SK-N-SH (cell line): ENCODE measurements around the gene IFITM1. TPM values are rescaled to one million over a fixed set of nuclear protein-coding genes. Genes with fewer than 3 reads are reported as not detected.
A peak's percentile ranks its signal among the peaks of the same experiment; 100 is the strongest.
"Not testable (repeated sequence)": the region's sequence is repeated elsewhere in the genome, so short reads cannot be mapped to it uniquely, and the experiment has no call there.

Experiments used
- CTCF ChIA-PET: fragments of 300-600, 350-600 bp; formaldehyde crosslinking; extraction: SDS; loops from one replicate; lab custom pipeline; 2021; lab: Yijun Ruan, JAX
- POLR2A ChIA-PET: fragments of 350-600 bp; sonication (Branson Sonifier 250); formaldehyde crosslinking; extraction: SDS; loops from one replicate; lab custom pipeline; 2020; ENCODE audit warnings: antibody characterized with exemption, inconsistent platforms; lab: Yijun Ruan, JAX
- DNase-seq: peaks from one replicate; pipeline ENCODE4 v3.0.0; 2012
- H2AFZ ChIP-seq: fragments of 200-600 bp; sonication (generic); 2 replicates; pipeline ENCODE4 v1.8.1; 2016; ENCODE audit warnings: antibody characterized with exemption, mild to moderate bottlenecking, low read depth
- H3F3A ChIP-seq: fragments of 200-600 bp; sonication (generic); replicated peaks from 2 replicates; pipeline ENCODE3; 2016; ENCODE audit warnings: antibody characterized with exemption, mild to moderate bottlenecking; ENCODE audit not compliant: insufficient read depth
- H3K27ac ChIP-seq, 2 experiments: fragments of 200-500 bp in 1 of 2; fragments of 200-600 bp in 1 of 2; sonication (Bioruptor generic) in 1 of 2; sonication (generic), shearing (Covaris generic) in 1 of 2; 2 replicates each; pipeline versions ENCODE4 v1.5.1 to v1.6.1; 2014 to 2016; ENCODE audit warnings: low read depth in 2 of 2, inconsistent platforms in 1 of 2, low read length in 1 of 2, mild to moderate bottlenecking in 1 of 2, mixed read lengths in 1 of 2
- H3K27me3 ChIP-seq: fragments of 200-600 bp; sonication (generic), shearing (Covaris generic); 2 replicates; pipeline ENCODE4 v1.6.1; 2016; ENCODE audit warnings: mixed run types; ENCODE audit not compliant: insufficient read depth
- H3K36me3 ChIP-seq, 2 experiments: fragments of 200-500 bp in 1 of 2; fragments of 200-600 bp in 1 of 2; sonication (Bioruptor generic) in 1 of 2; sonication (generic) in 1 of 2; replicated peaks in 1 of 2; 2 replicates each; pipeline versions ENCODE3 to v1.5.1; 2014 to 2016; ENCODE audit warnings: low read length in 1 of 2, mild to moderate bottlenecking in 1 of 2; ENCODE audit not compliant: insufficient read depth in 2 of 2, control insufficient read depth in 1 of 2
- H3K4me1 ChIP-seq, 2 experiments: fragments of 200-500 bp in 1 of 2; fragments of 200-600 bp in 1 of 2; sonication (Bioruptor generic) in 1 of 2; sonication (generic), shearing (Covaris generic) in 1 of 2; 2 replicates each; pipeline versions ENCODE4 v1.5.1 to v1.6.1; 2014 to 2016; ENCODE audit warnings: low read depth in 1 of 2, low read length in 1 of 2, mixed run types in 1 of 2; ENCODE audit not compliant: insufficient read depth in 2 of 2, control insufficient read depth in 1 of 2
- H3K4me2 ChIP-seq: fragments of 200-600 bp; sonication (generic), shearing (Covaris generic); 2 replicates; pipeline ENCODE4 v1.6.1; 2017; ENCODE audit warnings: mixed run types
- H3K4me3 ChIP-seq, 2 experiments: fragments of 200-500 bp in 1 of 2; fragments of 200-600 bp in 1 of 2; sonication (Bioruptor generic) in 1 of 2; sonication (generic), shearing (Covaris generic) in 1 of 2; 2 replicates each; pipeline versions ENCODE4 v1.5.1 to v1.8.1; 2014 to 2016; ENCODE audit warnings: low read depth in 2 of 2, inconsistent platforms in 1 of 2, low read length in 1 of 2, mild to moderate bottlenecking in 1 of 2, mixed read lengths in 1 of 2, moderate library complexity in 1 of 2
- H3K79me2 ChIP-seq: fragments of 200-600 bp; sonication (generic); 2 replicates; pipeline ENCODE4 v1.8.1; 2017; ENCODE audit warnings: mild to moderate bottlenecking; ENCODE audit not compliant: insufficient read depth
- H3K9ac ChIP-seq: fragments of 200-600 bp; sonication (generic); 2 replicates; pipeline ENCODE4 v1.6.1; 2017; ENCODE audit warnings: mixed run types
- H3K9me2 ChIP-seq: fragments of 200-600 bp; sonication (generic); 2 replicates; pipeline ENCODE4 v1.6.1; 2017; ENCODE audit warnings: mixed run types
- H3K9me3 ChIP-seq: fragments of 200-600 bp; sonication (generic); 2 replicates; pipeline ENCODE4 v1.6.1; 2017; ENCODE audit warnings: mixed run types, mild to moderate bottlenecking, moderate library complexity
- H4K20me1 ChIP-seq: fragments of 200-600 bp; sonication (generic); 2 replicates; pipeline ENCODE4 v1.6.1; 2017; ENCODE audit warnings: mild to moderate bottlenecking, mixed run types; ENCODE audit not compliant: insufficient read depth
- ELF1 ChIP-seq: IDR thresholded peaks from 2 replicates; pipeline ENCODE4 v1.4.0; 2012
- GABPA ChIP-seq: IDR thresholded peaks from 2 replicates; pipeline ENCODE4 v1.4.0; 2012; ENCODE audit warnings: low read depth, mild to moderate bottlenecking
- TAF1 ChIP-seq: IDR thresholded peaks from 2 replicates; pipeline ENCODE4 v1.6.1; 2012; ENCODE audit warnings: low read depth, mild to moderate bottlenecking, low read length, moderate library complexity, borderline replicate concordance
- TCF12 ChIP-seq: IDR thresholded peaks from 2 replicates; pipeline ENCODE4 v1.4.0; 2012
- WGBS: methylation state at CpG from one replicate; pipeline ENCODE4 v1.1.6; 2017; ENCODE audit warnings: low lambda C conversion rate; 5-methylcytosine and 5-hydroxymethylcytosine counted together
- polyA plus RNA-seq, 3 experiments: library from polyadenylated mRNA; depleted of rRNA; stranded (reverse); fragments of >200 nt; gene quantifications; 2 replicates each; pipeline ENCODE4 v1.2.3, GENCODE V29; 2012
- TF ChIP-seq, protein P1 (sequence below): IDR thresholded peaks from 2 replicates; pipeline ENCODE4; 2012
- TF ChIP-seq, protein P2 (sequence below): IDR thresholded peaks from 2 replicates; pipeline ENCODE4 v1.4.0; 2012; ENCODE audit warnings: low read depth

Gene IFITM1
- polyA plus RNA-seq, 1 of the 3 experiments (the other 2 are of a cell fraction), result 19.4 TPM

DNA sequence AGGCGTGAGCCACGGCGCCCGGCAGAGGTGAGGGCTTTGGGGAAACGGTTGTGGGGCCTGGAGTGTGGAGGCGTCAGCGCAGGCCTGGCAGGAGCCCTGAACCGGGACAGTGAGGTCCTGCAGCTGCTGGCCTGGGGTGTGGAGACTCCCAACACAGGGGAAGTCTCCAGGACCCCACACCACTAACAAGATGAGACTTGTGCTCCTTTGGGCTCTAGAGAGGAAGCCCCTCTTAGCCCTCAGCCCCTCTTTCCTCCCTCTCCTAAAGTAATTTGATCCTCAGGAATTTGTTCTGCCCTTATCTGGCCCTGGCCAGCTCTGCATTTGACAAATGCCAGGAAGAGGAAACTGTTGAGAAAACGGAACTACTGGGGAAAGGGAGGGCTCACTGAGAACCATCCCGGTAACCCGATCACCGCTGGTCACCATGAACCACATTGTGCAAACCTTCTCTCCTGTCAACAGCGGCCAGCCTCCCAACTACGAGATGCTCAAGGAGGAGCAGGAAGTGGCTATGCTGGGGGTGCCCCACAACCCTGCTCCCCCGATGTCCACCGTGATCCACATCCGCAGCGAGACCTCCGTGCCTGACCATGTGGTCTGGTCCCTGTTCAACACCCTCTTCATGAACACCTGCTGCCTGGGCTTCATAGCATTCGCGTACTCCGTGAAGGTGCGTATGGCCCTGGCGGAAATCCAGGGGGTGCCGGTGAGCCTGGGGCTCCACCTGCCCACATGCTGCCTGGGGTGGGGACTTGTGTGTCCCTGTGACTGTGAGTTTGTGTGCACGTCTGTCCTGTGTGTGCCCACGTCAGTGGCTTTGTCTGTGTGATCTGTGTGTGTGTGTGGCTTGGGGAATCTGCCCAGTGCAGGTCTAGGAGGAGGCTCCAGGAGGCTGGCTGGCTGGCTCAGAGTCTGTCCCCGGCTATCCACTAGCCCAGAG, 5.8 kb upstream of the IFITM1 start, which contains the start of gene IFITM2:
Gene IFITM2, plus strand, starts transcription at position 51 of the 943 bp plus-strand sequence. Its CDS starts 377 bp downstream, at position 428.
- H3K9me2 ChIP-seq, H3K9me3 ChIP-seq, H3K9ac ChIP-seq, H4K20me1 ChIP-seq, H3K36me3 ChIP-seq, H3K27me3 ChIP-seq, POLR2A ChIA-PET, H3K4me1 ChIP-seq, H2AFZ ChIP-seq, DNase-seq: not testable (repeated sequence)
- H3K79me2 ChIP-seq, result peaks cover 11% of the 10 kb centered on the region; the same call in 1 of the 2 replicates
- H3F3A ChIP-seq, result peaks cover 13% of the 10 kb centered on the region
- CTCF ChIA-PET, result interaction anchor here (1.4 to 1.8 kb wide), 3 partner anchors 18 to 140 kb away, joined by 3 to 5 read pairs (median 3); no protein-coding TSS in a partner anchor
- 36% methylated on average over 6 of the region's 28 CpGs for WGBS
- H3K4me2 ChIP-seq, result peak within 1 kb of the TSS; percentile 28; the same call in 1 of the 2 replicates
- peak within 1 kb of the TSS in 1 of 2 experiments; percentile 34; a peak in 1 of 4 replicates for H3K27ac ChIP-seq
- TF ChIP-seq, protein P1, sequence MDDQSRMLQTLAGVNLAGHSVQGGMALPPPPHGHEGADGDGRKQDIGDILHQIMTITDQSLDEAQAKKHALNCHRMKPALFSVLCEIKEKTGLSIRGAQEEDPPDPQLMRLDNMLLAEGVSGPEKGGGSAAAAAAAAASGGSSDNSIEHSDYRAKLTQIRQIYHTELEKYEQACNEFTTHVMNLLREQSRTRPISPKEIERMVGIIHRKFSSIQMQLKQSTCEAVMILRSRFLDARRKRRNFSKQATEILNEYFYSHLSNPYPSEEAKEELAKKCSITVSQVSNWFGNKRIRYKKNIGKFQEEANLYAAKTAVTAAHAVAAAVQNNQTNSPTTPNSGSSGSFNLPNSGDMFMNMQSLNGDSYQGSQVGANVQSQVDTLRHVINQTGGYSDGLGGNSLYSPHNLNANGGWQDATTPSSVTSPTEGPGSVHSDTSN, result 0 out of 2 replicates have a peak, but pooled peaks have one; percentile 17
- 0 out of 2 replicates have a peak, but pooled peaks have one; percentile 16 for TF ChIP-seq TAF1
- TF ChIP-seq ELF1, result 0 out of 2 replicates have a peak, but pooled peaks have one; percentile 23
- TF ChIP-seq GABPA, result peak; percentile 61
- TF ChIP-seq TCF12, result peak; percentile 47; the same call in 1 of the 2 replicates
- TF ChIP-seq, protein P2, sequence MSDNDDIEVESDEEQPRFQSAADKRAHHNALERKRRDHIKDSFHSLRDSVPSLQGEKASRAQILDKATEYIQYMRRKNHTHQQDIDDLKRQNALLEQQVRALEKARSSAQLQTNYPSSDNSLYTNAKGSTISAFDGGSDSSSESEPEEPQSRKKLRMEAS, result peak; percentile 15; the same call in 1 of the 2 replicates
- peak within 1 kb of the TSS in 1 of 2 experiments; percentile 45; a peak in 2 of 4 replicates for H3K4me3 ChIP-seq

DNA sequence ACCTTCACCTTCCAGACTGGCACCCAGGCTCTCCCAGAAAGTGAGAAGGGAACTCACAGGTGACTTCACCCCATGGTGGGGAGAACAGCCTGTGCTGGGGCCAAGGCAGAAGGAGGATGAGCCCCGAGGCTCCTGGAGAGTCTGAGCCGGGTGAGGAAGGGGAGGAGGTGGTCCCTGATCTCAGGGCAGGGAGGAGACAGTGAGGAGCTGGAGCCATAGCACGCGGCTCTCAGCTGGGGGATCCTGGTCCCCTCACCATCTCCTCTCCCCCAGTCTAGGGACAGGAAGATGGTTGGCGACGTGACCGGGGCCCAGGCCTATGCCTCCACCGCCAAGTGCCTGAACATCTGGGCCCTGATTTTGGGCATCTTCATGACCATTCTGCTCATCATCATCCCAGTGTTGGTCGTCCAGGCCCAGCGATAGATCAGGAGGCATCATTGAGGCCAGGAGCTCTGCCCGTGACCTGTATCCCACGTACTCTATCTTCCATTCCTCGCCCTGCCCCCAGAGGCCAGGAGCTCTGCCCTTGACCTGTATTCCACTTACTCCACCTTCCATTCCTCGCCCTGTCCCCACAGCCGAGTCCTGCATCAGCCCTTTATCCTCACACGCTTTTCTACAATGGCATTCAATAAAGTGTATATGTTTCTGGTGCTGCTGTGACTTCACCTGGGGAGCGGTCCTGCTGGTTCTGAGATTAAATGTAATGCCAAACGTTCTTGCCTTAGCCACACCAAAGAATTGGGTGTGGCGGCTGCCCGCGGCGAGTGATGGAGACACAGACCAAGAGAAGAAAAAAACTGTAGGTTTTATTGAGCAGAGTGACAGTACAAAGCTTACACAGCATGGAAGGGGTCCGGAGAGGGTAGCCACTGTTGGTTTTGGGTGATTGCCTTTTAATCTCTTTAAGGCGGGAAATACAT, 4.8 kb upstream of the IFITM1 start:
- POLR2A ChIA-PET, result not testable (repeated sequence)

DNA sequence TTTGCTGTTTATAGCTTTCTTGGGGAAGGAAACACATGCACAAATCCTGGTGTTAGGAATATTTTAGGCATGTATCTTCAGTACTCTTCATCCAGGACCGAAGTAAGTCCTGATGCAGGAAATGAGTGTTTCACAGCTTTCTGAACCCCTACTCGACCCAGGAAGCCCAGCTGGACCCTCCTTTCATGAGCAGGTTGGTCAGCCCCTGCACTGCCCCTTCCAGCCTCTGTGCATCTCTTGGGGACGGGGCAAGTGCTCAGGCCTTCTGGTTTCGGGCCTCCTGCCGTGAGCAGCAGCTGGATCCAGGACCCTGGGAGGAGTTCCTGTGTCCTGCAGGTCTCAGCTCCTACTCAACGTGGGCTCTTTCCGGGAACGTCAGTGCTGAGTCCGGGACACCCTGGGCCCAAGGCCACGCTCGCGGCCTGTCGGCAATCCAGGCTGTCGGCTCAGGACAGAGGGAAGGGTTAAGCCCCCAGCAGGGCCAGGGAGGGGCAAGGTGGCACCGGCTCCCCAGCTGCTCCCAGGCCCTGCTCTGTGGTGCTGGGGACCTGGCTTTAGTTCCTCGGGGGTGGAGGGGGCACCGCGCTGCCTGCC, 3.8 kb upstream of the IFITM1 start:
- H3F3A ChIP-seq, POLR2A ChIA-PET, DNase-seq, H3K9me2 ChIP-seq, H3K36me3 ChIP-seq, H4K20me1 ChIP-seq, H3K27me3 ChIP-seq, H2AFZ ChIP-seq, H3K9me3 ChIP-seq: not testable (repeated sequence)
- Histone ChIP-seq H3K9ac (0 out of 2 replicates have a peak overlapping the region, but pooled peaks have one; percentile 18), H3K79me2 (peaks cover 11% of the 10 kb centered on the region; the same call in 1 of the 2 replicates), H3K27ac (peak overlapping the region in 1 of 2 experiments; percentile 6; a peak in 1 of 4 replicates), H3K4me3 (peak overlapping the region; percentile 32 to 50), H3K4me2 (peak overlapping the region; percentile 74), H3K4me1 (peaks cover 5 to 15% of the 10 kb centered on the region in 2 experiments; a peak in 2 of 4 replicates)
- CTCF ChIA-PET, result interaction anchor here (0.8 to 1.5 kb wide), 4 partner anchors 35 to 138 kb away, joined by 3 to 5 read pairs (median 3); no protein-coding TSS in a partner anchor
- 50% methylated on average over 2 of the region's 18 CpGs for WGBS

More for the DNA sequence above, 4.8 kb upstream of the IFITM1 start:
- H3K9me2 ChIP-seq, H3K27ac ChIP-seq, H3K36me3 ChIP-seq, H3K27me3 ChIP-seq, H4K20me1 ChIP-seq, H2AFZ ChIP-seq, H3K9me3 ChIP-seq, DNase-seq: not testable (repeated sequence)
- Histone ChIP-seq H3K4me1 (peaks cover 5 to 14% of the 10 kb centered on the region in 2 experiments; a peak in 2 of 4 replicates), H3K4me2 (peak overlapping the region; percentile 74), H3K4me3 (peak overlapping the region; percentile 27 to 50; a peak in 2 of 4 replicates), H3K9ac (0 out of 2 replicates have a peak overlapping the region, but pooled peaks have one; percentile 18), H3F3A (peaks cover 13% of the 10 kb centered on the region), H3K79me2 (peaks cover 11% of the 10 kb centered on the region; the same call in 1 of the 2 replicates)
- CTCF ChIA-PET, result interaction anchor here (0.8 to 1.5 kb wide), 4 partner anchors 36 to 139 kb away, joined by 3 to 5 read pairs (median 3); no protein-coding TSS in a partner anchor
- 89% methylated on average over 18 of the region's 24 CpGs for WGBS

DNA sequence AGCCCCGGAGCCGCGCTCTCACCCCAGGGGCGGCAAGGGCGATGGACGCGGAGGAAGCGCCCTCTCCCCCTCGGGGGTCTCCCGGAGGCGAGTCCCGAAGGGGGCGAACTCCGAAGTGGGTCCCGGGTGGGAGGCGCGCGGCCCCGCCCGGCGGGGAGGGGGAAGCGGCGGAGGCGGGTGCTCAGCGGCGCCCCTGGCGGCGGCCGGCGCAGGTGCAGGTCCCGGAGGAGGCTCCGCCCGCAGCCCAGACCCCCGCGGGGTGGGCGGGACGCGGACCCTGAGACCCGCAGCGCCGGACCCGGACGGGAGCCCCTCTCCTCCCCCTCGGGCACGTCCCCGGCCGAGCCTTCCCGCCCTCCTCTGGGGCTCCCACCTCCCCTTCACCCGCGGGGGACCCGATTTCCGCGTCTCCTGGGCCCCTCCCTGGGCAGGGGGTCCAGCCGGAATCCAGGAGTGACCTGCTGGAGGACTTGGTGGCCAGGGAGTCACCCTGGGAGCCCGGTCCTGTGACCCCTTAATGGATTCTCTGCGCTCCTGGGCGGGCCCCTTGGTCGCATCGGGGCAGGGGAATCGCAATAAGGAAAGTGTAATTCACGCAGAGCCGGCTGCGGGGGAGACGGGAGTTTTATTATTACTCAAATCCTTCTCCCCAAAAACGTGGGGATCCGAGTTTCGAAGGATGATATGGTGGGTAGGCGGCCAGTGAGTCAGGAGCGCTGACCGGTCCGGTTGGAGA, 2.7 kb upstream of the IFITM1 start:
- CTCF ChIA-PET, H3F3A ChIP-seq, H2AFZ ChIP-seq, H3K36me3 ChIP-seq, DNase-seq, H4K20me1 ChIP-seq, H3K9ac ChIP-seq, H3K27me3 ChIP-seq, POLR2A ChIA-PET, H3K27ac ChIP-seq, H3K9me3 ChIP-seq, H3K9me2 ChIP-seq: not testable (repeated sequence)
- 20% methylated on average over 5 of the region's 71 CpGs for WGBS
- H3K4me2 ChIP-seq, result peak overlapping the region; percentile 52; the same call in 1 of the 2 replicates
- peaks cover 5 to 15% of the 10 kb centered on the region in 2 experiments; a peak in 2 of 4 replicates for H3K4me1 ChIP-seq
- peak overlapping the region in 1 of 2 experiments; percentile 32; a peak in 2 of 4 replicates for H3K4me3 ChIP-seq
- H3K79me2 ChIP-seq, result peaks cover 11% of the 10 kb centered on the region; the same call in 1 of the 2 replicates
